Pancreas (tissue), 10 donors: ENCODE data around the gene ATP8B1. TPM values are rescaled to one million over a fixed set of nuclear protein-coding genes. Genes with fewer than 3 reads are reported as not detected.
A peak's percentile ranks its signal among the peaks of the same experiment; 100 is the strongest.
"Not testable (repeated sequence)": the region's sequence is repeated elsewhere in the genome, so short reads cannot be mapped to it uniquely, and the experiment has no call there.

Source experiments
- ATAC-seq, 4 donors: fragments of 200-7000 bp; cut with Tn5 transposase; one replicate each; pipeline versions ENCODE4 v1.8.0 to v1.9.1; 2020; ENCODE audit warnings: mild to moderate bottlenecking in 4 of 4, moderate library complexity in 4 of 4
- DNase-seq, 6 donors: peaks; one replicate each; pipeline ENCODE4 v3.0.0-alpha.2; 2020
- FAIRE-seq: peaks from 2 replicates; lab custom pipeline; 2012; peaks lifted over from hg19 to GRCh38; lab: Jason Lieb, UNC
- H3K27ac ChIP-seq, 4 donors: fragments of 200-600 bp; sonication (generic); 1 replicate in 3 of 4; 2 replicates in 1 of 4; pipeline versions ENCODE4 v1.5.0 to v1.8.0; 2020
- H3K27me3 ChIP-seq, 4 donors: fragments of 200-600 bp; one replicate each; pipeline ENCODE4 v1.8.0; 2021
- H3K36me3 ChIP-seq, 3 donors: fragments of 200-600 bp; sonication (generic) in 1 of 3; one replicate each; pipeline versions ENCODE4 v1.5.0 to v1.8.0; 2020 to 2021
- H3K4me1 ChIP-seq, 3 donors: fragments of 200-600 bp; one replicate each; pipeline ENCODE4 v1.8.0; 2021
- H3K4me3 ChIP-seq, 4 donors: fragments of 200-600 bp; sonication (generic) in 2 of 4; one replicate each; pipeline versions ENCODE4 v1.5.0 to v1.8.0; 2020 to 2021
- H3K9me3 ChIP-seq, 4 donors: fragments of 200-600 bp; one replicate each; pipeline ENCODE4 v1.8.0; 2021
- WGBS, 2 donors: extraction: QIAGEN DNeasy Blood & Tissue Kit; methylation state at CpG; one replicate each; pipeline ENCODE4 v1.1.7; 2013; 5-methylcytosine and 5-hydroxymethylcytosine counted together
- intact Hi-C, 3 donors: fragments of 100-400 bp; cut with DNase I; formaldehyde crosslinking; loops; one replicate each; pipeline versions ENCODE4 v1.11.1 to v1.14.2; 2022
- polyA plus RNA-seq, 2 donors: library from polyadenylated mRNA; stranded (reverse); fragments of 200-250 nt; gene quantifications; one replicate each; pipeline ENCODE4 v1.2.3, GENCODE V29; 2013
- total RNA-seq, 6 donors: library from RNA; stranded (reverse); fragmentation: NEBNext Ultra II Directional in 4 of 6; extraction: Animal tissue kit (Norgen Biotek cat#: 25700) in 4 of 6; gene quantifications; one replicate each; pipeline versions ENCODE4 v1.2.1 to v1.2.4, GENCODE V29; 2021 to 2023
- TF ChIP-seq, protein P1 (sequence below), 4 donors: fragments of 200-600 bp; sonication (generic) in 3 of 4; IDR thresholded peaks; one replicate each; pipeline versions ENCODE4 v1.5.0 to v1.8.0; 2021; ENCODE audit warnings: antibody characterized with exemption in 4 of 4
- donor health status: healthy with polysubstance abuse.
- donor health status: DM: no; HTN: no; CAD: no; lungs with moderate emphysema.
- donor health status: DM: no; HTN: no; CAD: no.
- donor health status: control.
- donor health status: control.
- donor health status: Bipolar disorder and iron deficiency.
- donor health status: DM: yes; HTN: yes; CAD: no.
- donor health status: DM: no; HTN: no; CAD: no.
- donor health status: DM: no; HTN: no; CAD: no.
- donor health status: DM: yes; HTN: yes; CAD: no.

ATP8B1 gene
- total and polyA plus RNA-seq, 8 donors = 8.0 to 44.8 (median 36.9) TPM

DNA sequence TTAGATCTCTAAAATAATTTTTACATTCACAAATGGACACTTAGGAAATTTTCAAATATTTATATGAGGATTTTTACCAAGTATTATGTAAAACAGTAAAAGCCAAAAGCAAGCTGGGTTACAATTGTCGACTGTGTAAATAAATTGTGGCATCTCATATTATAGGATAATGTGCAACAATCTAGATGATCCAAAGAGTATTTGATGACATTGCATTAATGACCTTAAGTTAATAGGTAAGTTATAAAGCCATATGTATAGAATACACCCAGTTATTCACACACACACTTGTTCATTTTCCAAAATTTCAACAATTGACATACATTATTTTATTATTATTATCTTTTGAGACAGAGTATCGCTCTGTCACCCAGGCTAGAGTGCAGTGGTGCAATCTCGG, 69.3 kb downstream of the ATP8B1 start:
- Histone ChIP-seq H3K36me3 (no peaks in the 10 kb centered on the region), H3K27me3 (no peaks in the 10 kb centered on the region), H3K27ac (no peak overlapping the region), H3K4me1 (peaks cover 0 to 14% (median 5%) of the 10 kb centered on the region in 3 donors), H3K9me3 (no peaks in the 10 kb centered on the region), H3K4me3 (no peak overlapping the region)
- ATAC-seq = no peak
- intact Hi-C loops = no loop called here
- TF ChIP-seq, protein P1, sequence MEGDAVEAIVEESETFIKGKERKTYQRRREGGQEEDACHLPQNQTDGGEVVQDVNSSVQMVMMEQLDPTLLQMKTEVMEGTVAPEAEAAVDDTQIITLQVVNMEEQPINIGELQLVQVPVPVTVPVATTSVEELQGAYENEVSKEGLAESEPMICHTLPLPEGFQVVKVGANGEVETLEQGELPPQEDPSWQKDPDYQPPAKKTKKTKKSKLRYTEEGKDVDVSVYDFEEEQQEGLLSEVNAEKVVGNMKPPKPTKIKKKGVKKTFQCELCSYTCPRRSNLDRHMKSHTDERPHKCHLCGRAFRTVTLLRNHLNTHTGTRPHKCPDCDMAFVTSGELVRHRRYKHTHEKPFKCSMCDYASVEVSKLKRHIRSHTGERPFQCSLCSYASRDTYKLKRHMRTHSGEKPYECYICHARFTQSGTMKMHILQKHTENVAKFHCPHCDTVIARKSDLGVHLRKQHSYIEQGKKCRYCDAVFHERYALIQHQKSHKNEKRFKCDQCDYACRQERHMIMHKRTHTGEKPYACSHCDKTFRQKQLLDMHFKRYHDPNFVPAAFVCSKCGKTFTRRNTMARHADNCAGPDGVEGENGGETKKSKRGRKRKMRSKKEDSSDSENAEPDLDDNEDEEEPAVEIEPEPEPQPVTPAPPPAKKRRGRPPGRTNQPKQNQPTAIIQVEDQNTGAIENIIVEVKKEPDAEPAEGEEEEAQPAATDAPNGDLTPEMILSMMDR (IDR thresholded peaks at IDR 0.05) = no peak
- DNase-seq = no peak
- 94 to 99% methylated on average over 3 of the region's 3 CpGs for WGBS, 2 donors
- no peak for FAIRE-seq

DNA sequence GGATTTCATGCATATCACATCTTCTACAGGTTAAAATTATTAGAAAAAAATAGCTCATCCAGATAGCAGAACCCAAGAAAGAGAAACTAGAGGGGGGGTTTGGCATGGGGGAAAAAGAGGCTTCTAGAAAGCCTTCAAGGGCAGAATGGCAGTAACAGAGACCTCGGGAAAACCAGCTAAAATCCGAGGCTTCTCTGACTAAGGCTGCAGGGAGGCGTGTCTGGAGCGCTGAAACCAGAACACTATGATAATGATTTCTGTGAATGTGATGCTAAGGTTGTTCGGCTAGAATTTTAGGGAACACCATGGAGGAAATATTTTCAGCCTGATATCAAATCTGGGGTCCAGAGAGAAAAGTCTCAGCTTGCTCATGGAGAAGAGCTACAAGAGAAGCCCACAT, 73.0 kb downstream of the ATP8B1 start:
- no peaks in the 10 kb centered on the region for H3K27me3 ChIP-seq
- 91 to 92% methylated on average over 5 of the region's 5 CpGs for WGBS, 2 donors
- FAIRE-seq (no peak), DNase-seq (no peak), ATAC-seq (no peak)
- H3K4me3 ChIP-seq = no peak overlapping the region
- TF ChIP-seq, protein P1 (IDR thresholded peaks at IDR 0.05) = no peak
- peak overlapping the region in 2 of 4 donors; percentile 13 to 70 for H3K27ac ChIP-seq
- H3K36me3 ChIP-seq = peaks cover 0 to 15% (median 5%) of the 10 kb centered on the region in 3 donors
- intact Hi-C loops = no loop called here
- peaks cover 0 to 10% (median 0%) of the 10 kb centered on the region in 3 donors for H3K4me1 ChIP-seq
- no peaks in the 10 kb centered on the region for H3K9me3 ChIP-seq

DNA sequence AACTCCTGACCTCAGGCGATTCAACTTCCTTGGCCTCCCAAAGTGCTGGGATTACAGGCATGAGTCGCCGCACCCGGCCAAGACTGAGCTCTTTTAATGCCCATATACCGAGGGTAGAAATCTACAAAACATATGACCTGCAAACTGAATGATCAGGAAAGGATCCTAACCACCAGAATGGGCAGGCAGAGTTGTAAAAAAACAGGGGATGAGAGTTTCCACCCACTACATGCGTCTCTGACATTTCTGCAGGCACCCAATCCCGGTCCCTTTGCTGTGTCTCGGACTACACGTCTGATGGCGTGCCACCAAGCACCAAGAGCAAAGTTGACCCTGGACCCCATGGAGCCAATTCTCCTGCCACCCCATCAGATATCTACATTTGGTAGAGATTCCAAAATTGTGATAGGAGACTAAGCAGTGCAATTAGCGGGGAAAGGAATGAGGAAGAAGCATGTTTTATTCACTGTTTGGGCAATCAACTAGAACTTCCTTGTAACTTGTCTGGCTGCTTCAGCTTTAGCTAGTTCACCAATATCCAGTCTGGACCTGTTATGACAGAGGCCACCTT, 74.1 kb downstream of the ATP8B1 start:
- DNase-seq (no peak), ATAC-seq (peak; percentile 77 to 96 (median 92)), FAIRE-seq (no peak)
- H3K9me3 ChIP-seq = no peaks in the 10 kb centered on the region
- H3K4me3 ChIP-seq = no peak overlapping the region
- peaks cover 0 to 10% (median 0%) of the 10 kb centered on the region in 3 donors for H3K4me1 ChIP-seq
- intact Hi-C loops = no loop called here
- TF ChIP-seq, protein P1 (IDR thresholded peaks at IDR 0.05) = no peak
- H3K27ac ChIP-seq = peak overlapping the region in 3 of 4 donors; percentile 10 to 70 (median 13)
- H3K36me3 ChIP-seq = peaks cover 0 to 15% (median 5%) of the 10 kb centered on the region in 3 donors
- H3K27me3 ChIP-seq = no peaks in the 10 kb centered on the region
- 49 to 53% methylated on average over 11 of the region's 11 CpGs for WGBS, 2 donors

DNA sequence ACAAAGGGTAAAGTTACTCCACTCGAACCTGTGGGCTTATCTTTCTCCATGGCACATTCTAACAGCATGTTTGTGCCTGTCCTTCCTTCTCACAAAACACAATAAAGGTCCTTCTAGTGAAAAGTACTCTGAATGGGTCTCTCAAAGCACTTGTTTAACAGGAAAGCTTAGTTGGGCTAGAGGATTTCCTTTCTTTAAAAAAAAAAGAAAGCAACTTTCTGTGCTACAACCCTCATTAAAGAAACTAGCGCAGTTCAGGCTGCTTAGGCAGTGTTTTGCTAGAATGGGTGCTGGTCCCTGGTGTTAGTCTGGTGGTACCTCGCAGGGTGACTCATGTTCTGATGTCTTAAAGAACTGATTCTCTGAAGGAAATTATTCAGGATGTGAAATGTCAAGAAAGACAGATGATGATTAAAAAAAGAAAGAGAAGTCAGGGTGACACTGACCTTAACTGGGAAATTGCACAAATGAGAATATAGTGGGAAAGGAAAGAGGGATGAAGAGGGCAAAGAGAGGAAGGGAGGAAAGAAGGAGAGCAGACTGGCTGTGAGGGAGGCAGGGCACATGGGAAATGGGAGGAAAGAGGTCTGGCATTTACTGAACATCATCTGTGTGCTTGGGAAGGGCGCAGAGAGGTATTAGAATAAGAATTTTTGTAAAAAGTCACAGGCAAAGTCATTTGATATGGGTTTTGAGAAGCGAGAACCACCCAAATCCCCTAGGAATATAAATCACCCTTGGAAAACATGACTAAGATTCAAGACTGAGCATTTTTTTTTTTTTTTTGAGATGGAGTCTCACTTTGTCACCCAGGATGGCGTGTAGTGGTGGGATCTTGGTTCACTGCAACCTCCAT, 74.9 kb downstream of the ATP8B1 start:
- intact Hi-C loops = no loop called here
- no peaks in the 10 kb centered on the region for H3K9me3 ChIP-seq
- H3K27me3 ChIP-seq = no peaks in the 10 kb centered on the region
- FAIRE-seq (no peak), DNase-seq (no peak), ATAC-seq (peak in 1 of 4 donors; percentile 26)
- no peak overlapping the region for H3K4me3 ChIP-seq
- TF ChIP-seq, protein P1 (IDR thresholded peaks at IDR 0.05) = no peak
- WGBS, 2 donors = 68 to 79% methylated on average over 6 of the region's 6 CpGs
- peak overlapping the region in 2 of 4 donors; percentile 13 to 70 for H3K27ac ChIP-seq
- peaks cover 0 to 15% (median 5%) of the 10 kb centered on the region in 3 donors for H3K36me3 ChIP-seq
- peaks cover 0 to 10% (median 0%) of the 10 kb centered on the region in 3 donors for H3K4me1 ChIP-seq

DNA sequence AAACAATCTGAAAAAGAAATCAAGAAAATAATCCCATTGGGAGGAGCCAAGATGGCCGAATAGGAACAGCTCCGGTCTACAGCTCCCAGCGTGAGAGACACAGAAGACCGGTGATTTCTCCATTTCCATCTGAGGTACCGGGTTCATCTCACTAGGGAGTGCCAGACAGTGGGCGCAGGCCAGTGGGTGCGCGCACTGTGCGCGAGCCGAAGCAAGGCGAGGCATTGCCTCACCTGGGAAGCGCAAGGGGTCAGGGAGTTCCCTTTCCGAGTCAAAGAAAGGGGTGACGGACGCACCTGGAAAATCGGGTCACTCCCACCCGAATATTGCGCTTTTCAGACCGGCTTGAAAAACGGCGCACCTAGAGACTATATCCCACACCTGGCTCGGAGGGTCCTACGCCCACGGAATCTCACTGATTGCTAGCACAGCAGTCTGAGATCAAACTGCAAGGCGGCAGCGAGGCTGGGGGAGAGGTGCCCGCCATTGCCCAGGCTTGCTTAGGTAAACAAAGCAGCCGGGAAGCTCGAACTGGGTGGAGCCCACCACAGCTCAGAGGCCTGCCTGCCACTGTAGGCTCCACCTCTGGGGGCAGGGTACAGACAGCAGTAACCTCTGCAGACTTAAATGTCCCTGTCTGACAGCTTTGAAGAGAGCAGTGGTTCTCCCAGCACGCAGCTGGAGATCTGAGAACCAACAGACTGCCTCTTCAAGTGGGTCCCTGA, 83.7 kb downstream of the ATP8B1 start:
- H3K27ac ChIP-seq, ATAC-seq, H3K4me3 ChIP-seq, H3K36me3 ChIP-seq, H3K27me3 ChIP-seq, intact Hi-C loops, H3K4me1 ChIP-seq, DNase-seq, H3K9me3 ChIP-seq, FAIRE-seq: not testable (repeated sequence)
- 93 to 96% methylated on average over 27 to 31 of the region's 31 CpGs for WGBS, 2 donors
